SK-N-SH treated with all-trans-retinoic acid at 6 μM for 48 hours (cell line): ENCODE results near the gene SGPP1.

ENCODE experiments used
- CREB5 ChIP-seq: fragments of 250-450 bp; sonication (Bioruptor Pico); IDR thresholded peaks from 2 replicates; pipeline ENCODE4 v1.5.1; 2020; ENCODE audit warnings: low read depth, mild to moderate bottlenecking, moderate library complexity
- CSDC2 ChIP-seq: fragments of 250-450 bp; sonication (Bioruptor Pico); IDR thresholded peaks from 2 replicates; pipeline ENCODE4 v1.5.0; 2020; ENCODE audit warnings: mild to moderate bottlenecking, moderate library complexity
- PPARA ChIP-seq: fragments of 250-450 bp; sonication (Bioruptor Pico); IDR thresholded peaks from 2 replicates; pipeline ENCODE4 v1.5.0; 2020; ENCODE audit warnings: mild to moderate bottlenecking, borderline replicate concordance

- TF ChIP-seq CREB5 (CRISPR knock-in tag) (no peak), PPARA (CRISPR knock-in tag) (no peak), CSDC2 (CRISPR knock-in tag) (no peak)
Observed at GRCh38 chr14:63760014-63760413, 32.1 kb upstream of the SGPP1 start.
